GM10266 (cell line): ENCODE data around the gene LRRC75B.
"Not testable (repeated sequence)": the region's sequence is repeated elsewhere in the genome, so short reads cannot be mapped to it uniquely, and the experiment has no call there.

ENCODE experiments used
- DNase-seq: peaks from one replicate; pipeline ENCODE4 v3.0.0; 2012; ENCODE audit errors: extremely low spot score
- TF ChIP-seq, protein P1 (sequence below): IDR thresholded peaks from 2 replicates; pipeline ENCODE4 v1.5.1; 2012; ENCODE audit warnings: mild to moderate bottlenecking, low read depth; ENCODE audit not compliant: control insufficient read depth, insufficient read depth; ENCODE audit errors: missing control alignments

LRRC75B gene, protein sequence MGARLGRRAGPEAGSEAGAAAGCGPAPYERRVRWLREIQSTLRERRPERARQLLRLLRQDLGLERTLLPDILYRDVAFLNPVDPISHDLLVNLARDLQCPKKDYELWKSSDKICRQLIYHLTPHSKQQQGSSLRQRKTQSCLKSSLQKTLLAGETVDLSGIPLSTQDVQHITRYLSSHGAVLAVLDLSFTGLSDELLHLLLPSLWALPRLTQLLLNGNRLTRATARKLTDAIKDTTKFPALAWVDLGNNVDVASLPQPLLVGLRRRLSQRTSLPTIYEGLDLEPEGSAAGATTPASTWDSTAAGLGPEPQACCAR

DNA sequence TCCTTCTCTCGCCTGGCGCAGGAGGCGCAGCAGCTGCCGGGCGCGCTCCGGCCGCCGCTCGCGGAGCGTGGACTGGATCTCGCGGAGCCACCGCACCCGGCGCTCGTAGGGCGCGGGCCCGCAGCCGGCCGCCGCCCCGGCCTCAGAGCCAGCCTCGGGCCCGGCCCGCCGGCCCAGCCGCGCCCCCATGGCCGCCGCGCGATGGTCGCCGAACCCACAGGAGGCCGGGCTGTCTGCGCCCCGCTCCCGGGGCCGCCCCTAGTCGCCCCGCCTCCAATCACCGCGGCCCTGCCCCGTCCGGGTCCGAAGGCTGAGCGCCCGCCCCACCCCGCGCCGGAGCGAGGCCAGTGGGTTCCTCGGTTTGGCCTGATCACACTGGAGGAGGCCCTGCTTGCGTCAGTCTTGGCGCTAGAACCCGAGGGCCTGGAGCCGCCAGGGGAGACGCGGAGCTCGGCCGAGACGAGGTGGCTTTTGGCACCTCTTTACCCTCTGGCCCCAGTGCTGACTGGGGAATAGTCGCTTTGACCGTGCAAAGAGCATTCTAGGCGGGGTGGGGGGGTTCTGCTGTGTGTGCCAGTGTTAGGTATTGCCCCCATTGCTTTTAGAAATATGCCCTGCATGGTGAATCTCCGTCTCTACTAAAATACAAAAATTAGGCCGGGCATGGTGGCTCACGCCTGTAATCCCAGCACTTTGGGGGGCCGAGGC is at the start of gene LRRC75B:
Gene LRRC75B, minus strand, starts transcription at position 223 of the 708 bp plus-strand sequence. Its CDS starts 34 bp downstream, at position 189.
- TF ChIP-seq, protein P1, sequence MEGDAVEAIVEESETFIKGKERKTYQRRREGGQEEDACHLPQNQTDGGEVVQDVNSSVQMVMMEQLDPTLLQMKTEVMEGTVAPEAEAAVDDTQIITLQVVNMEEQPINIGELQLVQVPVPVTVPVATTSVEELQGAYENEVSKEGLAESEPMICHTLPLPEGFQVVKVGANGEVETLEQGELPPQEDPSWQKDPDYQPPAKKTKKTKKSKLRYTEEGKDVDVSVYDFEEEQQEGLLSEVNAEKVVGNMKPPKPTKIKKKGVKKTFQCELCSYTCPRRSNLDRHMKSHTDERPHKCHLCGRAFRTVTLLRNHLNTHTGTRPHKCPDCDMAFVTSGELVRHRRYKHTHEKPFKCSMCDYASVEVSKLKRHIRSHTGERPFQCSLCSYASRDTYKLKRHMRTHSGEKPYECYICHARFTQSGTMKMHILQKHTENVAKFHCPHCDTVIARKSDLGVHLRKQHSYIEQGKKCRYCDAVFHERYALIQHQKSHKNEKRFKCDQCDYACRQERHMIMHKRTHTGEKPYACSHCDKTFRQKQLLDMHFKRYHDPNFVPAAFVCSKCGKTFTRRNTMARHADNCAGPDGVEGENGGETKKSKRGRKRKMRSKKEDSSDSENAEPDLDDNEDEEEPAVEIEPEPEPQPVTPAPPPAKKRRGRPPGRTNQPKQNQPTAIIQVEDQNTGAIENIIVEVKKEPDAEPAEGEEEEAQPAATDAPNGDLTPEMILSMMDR, result no peak
- DNase-seq, result peak; percentile 96

DNA sequence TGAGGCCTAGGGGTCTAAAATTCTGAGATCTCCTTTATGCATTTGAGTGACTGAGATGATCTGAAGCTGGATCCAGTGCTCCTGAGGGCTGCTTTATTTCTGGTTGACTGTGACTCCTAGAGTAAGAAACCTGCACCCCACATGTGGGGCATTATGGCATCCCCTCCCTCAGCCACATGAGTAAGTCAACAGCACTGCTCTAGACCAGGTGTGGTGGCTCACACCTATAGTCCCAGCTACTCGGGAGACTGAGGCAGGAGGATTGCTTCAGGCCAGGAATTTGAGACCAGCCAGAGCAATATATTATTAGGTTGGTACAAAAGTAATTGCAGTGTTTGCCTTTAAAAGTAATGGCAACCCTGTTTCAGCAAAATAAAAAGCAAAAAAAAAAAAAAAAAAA is 49.4 kb upstream of the LRRC75B start:
- DNase-seq, result not testable (repeated sequence)

DNA sequence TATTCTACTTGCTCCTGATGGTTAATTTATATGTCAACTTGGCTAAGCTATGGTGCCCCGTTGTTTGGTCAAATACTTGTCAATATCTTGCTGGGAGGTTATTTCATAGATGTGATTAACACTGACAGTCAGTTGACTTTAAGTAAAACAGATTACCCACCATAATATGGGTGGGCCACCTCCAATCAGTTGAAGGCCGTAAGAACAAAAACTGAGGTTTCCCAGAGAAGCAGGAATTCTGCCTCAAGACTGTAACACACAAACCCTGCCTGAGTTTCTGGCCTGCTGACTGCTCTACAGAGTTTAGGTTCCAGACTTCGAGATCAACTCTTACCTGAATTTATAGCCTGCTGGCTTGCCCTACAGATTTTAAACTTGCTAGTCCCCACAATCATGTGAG is 43.6 kb upstream of the LRRC75B start:
- not testable (repeated sequence) for DNase-seq

DNA sequence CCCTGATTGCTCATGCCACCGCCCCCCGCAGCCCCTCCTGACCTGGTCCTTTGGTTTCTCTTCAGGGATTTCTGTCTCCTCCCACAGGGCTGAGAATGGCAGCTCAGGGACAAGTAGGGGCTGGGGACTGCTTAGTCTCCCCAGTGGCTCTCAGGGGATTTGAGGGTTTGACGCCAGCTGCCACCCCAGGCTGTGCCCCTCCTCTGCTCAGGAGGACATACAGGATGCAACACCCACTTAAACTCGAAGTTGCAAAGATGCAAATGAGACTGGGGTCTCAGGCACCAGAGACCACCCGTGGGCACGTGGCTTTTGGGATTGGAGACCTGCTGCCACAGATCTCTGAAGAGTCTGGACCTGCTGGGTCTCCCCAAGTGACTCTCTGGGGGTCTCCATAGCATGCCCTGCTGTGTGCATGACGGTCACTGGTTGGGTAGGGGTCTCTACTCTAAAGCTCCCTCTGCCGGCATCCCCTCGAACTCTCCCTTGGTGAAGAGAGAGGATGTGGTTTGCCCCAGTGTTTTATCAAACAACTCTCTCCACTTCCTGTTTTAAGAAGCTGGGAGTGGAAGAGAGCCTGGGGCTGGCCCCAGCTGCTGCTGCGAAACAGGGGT is 42.0 kb upstream of the LRRC75B start:
- peak; percentile 2 for DNase-seq
- TF ChIP-seq, protein P1, result peak; percentile 10

DNA sequence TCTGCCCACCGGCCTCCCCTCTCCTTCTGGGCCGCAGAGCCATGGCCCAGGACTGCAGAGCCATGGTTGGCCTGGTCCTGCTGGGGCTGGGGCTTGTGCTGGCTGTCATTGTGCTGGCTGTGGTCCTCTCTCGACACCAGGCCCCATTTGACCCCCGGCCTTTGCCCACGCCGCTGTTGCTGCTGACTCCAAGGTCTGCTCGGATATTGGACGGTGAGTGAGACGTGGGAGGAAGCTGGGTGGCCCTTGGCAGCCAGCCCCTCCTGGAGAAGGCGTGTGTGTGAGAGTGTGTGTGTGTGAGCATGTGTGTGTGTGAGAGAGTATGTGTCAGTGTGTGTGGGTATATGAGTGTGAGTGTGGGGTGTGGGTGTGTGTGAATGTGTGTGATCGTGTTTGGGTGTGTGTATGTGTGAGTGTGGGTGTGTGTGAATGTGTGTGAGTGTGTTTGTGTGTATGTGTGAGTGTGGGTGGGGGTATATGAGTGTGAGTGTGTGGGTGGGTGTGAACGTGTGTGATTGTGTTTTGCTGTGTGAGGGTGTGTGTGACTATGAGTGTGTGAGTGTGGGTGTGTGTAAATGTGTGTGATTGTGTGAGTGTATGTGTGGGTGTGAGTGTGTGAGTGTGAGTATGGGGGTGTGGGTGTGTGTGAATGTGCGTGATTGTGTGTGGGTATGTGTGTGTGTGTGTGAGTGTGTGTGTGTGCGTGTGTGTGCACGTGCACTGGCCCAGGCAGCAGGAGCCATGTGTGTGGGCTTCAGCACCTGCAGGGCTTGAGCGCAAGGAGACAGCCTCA is 40.6 kb upstream of the LRRC75B start:
- not testable (repeated sequence) for DNase-seq

DNA sequence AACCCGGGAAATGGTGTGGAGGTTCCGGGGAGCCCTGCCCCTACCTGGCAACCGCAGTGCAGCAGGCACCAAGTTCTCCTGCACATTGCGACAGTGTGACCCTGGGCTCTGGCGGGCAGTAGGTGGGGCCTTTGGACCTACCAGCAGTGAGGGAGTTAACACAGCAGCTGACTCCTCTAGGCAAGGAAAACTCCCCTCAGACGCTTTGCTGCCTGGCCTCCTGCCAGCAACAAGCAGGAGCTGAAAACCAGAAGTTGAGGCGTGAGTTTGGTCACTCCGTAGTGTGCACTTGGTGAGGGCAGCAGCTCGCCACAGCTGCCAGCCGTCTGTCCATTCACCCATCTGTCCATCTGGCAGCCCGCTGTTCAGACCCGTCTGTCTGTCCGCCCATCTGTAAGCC is 39.8 kb upstream of the LRRC75B start:
- DNase-seq, result not testable (repeated sequence)

DNA sequence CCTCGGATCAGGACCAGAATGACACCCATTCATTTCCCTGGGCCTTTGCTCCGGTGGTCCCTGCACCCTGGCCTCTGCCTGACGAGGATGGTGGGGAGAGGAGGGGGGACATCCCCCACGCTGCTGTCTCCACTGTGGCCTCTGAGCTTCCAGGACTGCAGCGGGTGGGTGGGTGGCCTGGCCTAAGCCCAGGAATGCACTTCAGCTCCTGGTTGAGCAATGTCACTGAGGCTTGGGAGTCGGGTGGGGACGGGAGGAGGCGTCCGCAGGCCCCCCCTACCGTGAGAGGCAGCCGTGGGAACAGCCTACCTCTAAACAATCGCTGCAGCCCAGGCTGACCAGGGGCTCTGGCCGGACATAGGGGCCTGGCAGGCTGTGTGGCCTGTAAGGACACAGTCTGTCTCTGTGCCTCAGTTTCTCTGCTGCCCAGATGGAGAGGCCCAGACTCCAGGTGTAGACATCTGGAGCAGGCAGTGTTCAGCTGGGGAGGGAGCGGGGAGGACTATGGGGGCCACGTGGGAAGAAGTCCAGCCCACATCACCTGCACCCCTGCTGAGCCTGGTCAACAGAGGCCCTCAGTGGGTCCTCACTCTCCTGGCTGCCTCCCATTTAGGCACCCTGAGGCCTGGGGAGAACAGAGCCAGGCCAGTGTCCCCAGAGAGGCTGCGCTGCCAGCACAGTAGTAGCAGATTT is 38.7 kb upstream of the LRRC75B start:
- DNase-seq, result not testable (repeated sequence)

DNA sequence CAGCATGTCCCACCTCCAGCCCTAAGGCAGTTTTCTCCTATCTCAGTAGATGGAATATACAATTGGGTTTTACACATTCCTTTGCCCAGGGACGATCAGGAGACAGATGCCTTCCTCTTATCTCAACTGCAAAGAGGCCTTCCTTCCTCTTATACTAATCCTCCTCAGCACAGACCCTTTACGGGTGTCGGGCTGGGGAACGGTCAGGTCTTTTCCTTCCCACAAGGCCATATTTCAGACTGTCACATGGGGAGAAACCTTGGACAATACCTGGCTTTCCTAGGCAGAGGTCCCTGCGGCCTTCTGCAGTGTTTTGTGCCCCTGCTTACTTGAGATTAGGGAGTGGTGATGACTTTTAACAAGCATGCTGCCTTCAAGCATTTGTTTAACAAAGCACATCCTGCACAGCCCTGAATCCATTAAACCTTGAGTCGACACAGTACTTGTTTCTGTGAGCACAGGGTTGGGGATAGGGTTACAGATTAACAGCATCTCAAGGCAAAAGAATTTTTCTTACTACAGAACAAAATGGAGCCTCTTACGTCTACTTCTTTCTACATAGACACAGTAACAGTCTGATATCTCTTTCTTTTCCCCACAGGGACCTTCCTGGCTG is 38.0 kb upstream of the LRRC75B start:
- not testable (repeated sequence) for DNase-seq

DNA sequence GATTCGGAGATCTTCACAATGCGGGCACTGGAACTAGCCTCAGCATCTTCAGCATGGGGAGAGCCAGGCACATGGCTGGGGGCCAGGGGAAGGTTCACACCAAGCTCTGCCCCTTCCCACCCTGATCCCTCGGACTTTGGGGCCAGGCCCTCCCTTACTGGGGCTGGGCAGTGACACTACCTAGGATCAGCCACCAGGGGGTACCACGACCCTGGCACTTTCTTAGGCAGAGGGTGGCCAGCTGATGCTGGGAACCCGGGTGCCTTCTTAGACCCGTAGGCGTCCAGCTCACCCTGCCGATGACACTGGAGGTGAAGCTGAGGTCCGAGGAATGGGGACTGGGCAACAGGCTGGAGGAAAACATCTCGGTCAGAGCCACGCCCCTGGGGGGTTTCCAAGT is 36.2 kb upstream of the LRRC75B start:
- TF ChIP-seq, protein P1, result peak; percentile 34
- DNase-seq, result not testable (repeated sequence)

DNA sequence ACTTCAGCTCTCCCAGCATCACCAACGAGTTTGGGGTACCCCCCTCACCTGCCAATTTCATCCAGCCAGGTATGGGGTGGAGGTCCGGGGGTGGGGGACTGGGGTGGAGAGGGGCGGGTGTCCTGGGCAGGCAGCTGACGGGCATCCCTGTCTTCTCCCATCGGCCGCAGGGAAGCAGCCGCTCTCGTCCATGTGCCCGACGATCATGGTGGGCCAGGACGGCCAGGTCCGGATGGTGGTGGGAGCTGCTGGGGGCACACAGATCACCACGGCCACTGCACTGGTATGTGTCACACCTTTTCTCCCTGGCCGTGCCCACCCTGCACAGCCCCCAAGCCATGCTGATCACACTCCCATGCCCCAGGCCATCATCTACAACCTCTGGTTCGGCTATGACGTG is 35.0 kb upstream of the LRRC75B start:
- DNase-seq, result not testable (repeated sequence)

DNA sequence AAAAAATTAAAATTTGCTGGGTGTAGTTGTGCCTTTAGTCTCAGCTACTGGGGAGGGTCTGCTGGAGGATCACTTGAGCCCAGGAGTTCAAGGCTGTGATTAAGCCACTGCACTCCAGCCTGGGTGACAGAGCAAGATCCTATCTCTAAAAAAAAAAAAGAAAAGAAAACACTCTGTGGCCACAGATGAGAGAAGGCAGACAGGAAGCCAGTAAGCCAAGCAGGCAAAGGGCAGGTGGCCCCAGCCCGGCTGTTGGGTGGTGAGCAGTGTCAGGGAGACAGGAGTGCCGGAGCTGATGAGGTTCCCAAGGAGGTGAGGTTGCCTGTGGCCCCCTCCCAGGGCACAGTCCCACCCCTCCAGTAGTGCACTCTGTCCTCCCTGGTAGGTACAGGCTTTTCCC is 29.7 kb upstream of the LRRC75B start:
- DNase-seq, result not testable (repeated sequence)

DNA sequence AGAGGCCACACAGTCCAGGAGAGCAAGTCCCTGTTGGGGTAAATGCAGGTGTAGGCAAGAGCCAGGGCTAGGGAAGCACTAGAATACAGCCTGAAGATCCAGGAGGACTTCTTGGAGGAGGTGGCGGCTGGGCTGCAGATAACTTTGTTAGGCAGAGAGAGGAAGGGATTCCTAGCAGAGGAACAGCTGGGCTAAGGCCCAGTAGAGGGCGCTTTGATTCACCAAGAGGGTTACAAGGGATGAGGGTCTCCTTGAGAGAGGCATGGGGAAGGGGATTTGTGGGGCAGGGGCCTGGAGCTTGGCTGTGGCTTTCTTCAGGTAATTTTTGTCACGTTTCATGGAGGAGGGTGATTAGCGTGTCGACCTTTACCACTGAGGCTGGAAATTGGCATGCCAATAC is 28.4 kb upstream of the LRRC75B start:
- not testable (repeated sequence) for DNase-seq

DNA sequence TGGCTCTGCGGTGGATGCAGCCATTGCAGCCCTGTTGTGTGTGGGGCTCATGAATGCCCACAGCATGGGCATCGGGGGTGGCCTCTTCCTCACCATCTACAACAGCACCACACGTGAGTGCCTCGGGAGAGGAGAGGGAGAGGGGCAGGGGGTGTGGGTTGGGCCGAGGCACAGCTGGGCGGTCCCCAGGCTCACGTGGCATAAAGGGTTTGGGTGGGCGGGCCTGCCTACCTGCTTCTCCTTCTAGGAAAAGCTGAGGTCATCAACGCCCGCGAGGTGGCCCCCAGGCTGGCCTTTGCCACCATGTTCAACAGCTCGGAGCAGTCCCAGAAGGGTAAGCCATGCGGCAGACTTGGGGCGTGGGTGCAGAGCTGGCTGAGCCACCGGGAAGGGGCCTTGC is 21.9 kb upstream of the LRRC75B start:
- DNase-seq, result not testable (repeated sequence)

DNA sequence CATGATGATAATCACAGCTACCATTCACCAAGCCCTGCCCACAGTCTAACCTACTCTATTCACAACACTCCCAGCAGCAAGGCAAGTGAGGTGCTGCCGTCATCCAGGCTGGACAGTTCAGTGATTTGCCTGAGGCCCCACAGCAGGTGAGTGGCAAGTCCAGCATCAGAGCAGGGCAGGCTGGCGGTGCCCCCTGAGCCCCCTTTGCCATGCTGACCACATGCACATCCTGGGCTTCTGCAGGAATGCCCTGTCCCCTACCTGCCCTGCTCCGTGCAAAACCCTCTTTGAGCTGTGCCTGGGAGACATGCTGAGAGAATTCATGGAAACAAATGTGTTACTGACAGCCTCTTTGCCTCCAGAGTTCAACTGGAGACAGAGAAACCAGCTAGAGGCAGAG is 17.0 kb upstream of the LRRC75B start:
- DNase-seq, result not testable (repeated sequence)

DNA sequence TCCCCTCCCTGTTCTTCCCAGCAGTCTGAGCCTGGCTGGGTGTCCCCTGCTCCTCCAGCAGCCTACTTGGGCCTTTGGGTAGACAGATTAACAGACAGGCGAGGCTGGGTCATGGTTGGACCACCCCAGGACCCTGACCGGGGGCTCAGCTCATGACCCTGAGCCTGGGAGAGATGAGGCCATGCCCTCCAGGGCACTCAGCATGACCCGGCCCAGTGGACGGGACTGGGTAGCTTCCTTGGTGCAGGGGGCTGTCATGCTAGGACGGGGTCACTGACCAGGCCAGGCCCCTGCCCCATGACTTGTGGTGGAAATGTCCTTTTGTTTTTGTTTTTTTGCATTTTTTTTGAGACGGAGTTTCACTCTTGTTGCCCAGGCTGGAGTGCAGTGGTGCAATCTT is 15.5 kb upstream of the LRRC75B start:
- DNase-seq, result not testable (repeated sequence)
